CD8-positive, alpha-beta memory T cell (primary cell): ENCODE data around the gene ARF5. TPM values are rescaled to one million over a fixed set of nuclear protein-coding genes. Genes with fewer than 3 reads are reported as not detected.

ENCODE experiments used
- CTCF ChIA-PET: fragments of 350-600 bp; sonication (Branson Sonifier 250); formaldehyde crosslinking; loops from one replicate; lab custom pipeline; 2021; ENCODE audit warnings: antibody characterized with exemption; lab: Charles Lee
- POLR2A ChIA-PET: fragments of 350-600 bp; sonication (Branson Sonifier 250); formaldehyde crosslinking; loops from one replicate; lab custom pipeline; 2021; ENCODE audit warnings: antibody characterized with exemption; lab: Charles Lee
- DNase-seq, 5 donors: peaks; one replicate each; pipeline versions ENCODE4 v3.0.0 to v3.0.0-alpha.2; 2020 to 2022; ENCODE audit warnings: mixed read lengths in 1 of 5
- H3K27ac ChIP-seq: one replicate; pipeline ENCODE4 v1.7.0; 2013; ENCODE audit warnings: low read depth, mild to moderate bottlenecking, low read length, moderate library complexity
- H3K27me3 ChIP-seq: 2 replicates; pipeline ENCODE4 v1.7.0; 2013; ENCODE audit warnings: low read length, mild to moderate bottlenecking; ENCODE audit not compliant: insufficient read depth, poor library complexity, severe bottlenecking
- H3K36me3 ChIP-seq: 2 replicates; pipeline ENCODE4 v1.7.0; 2013; ENCODE audit warnings: mild to moderate bottlenecking, low read length, moderate library complexity; ENCODE audit not compliant: insufficient read depth
- H3K4me1 ChIP-seq: 2 replicates; pipeline ENCODE4 v1.7.0; 2013; ENCODE audit warnings: mild to moderate bottlenecking, low read length, moderate library complexity; ENCODE audit not compliant: insufficient read depth
- H3K4me3 ChIP-seq: 2 replicates; pipeline ENCODE4 v1.7.0; 2013; ENCODE audit warnings: mild to moderate bottlenecking, low read length
- H3K9me3 ChIP-seq: 2 replicates; pipeline ENCODE4 v1.7.0; 2013; ENCODE audit warnings: mild to moderate bottlenecking, low read length
- H3K27ac Mint-ChIP-seq, 8 donors: one replicate each; pipeline ENCODE4 v1.8.0; 2020 to 2021; ENCODE audit warnings: mixed read lengths in 8 of 8, mild to moderate bottlenecking in 6 of 8, inconsistent platforms in 3 of 8, moderate library complexity in 3 of 8
- H3K27me3 Mint-ChIP-seq, 2 donors: one replicate each; pipeline ENCODE4 v1.8.0; 2020 to 2021; ENCODE audit warnings: mixed read lengths in 2 of 2, mild to moderate bottlenecking in 1 of 2, moderate library complexity in 1 of 2
- H3K36me3 Mint-ChIP-seq, 3 donors: one replicate each; pipeline ENCODE4 v1.8.0; 2020 to 2021; ENCODE audit warnings: mixed read lengths in 3 of 3, inconsistent platforms in 1 of 3, mild to moderate bottlenecking in 1 of 3
- H3K4me1 Mint-ChIP-seq, 3 donors: one replicate each; pipeline ENCODE4 v1.8.0; 2020 to 2021; ENCODE audit warnings: mixed read lengths in 3 of 3, inconsistent platforms in 1 of 3, mild to moderate bottlenecking in 1 of 3
- H3K4me3 Mint-ChIP-seq, 7 donors: one replicate each; pipeline ENCODE4 v1.8.0; 2020 to 2021; ENCODE audit warnings: mixed read lengths in 7 of 7, mild to moderate bottlenecking in 6 of 7, moderate library complexity in 4 of 7, inconsistent platforms in 2 of 7
- H3K9me3 Mint-ChIP-seq, 5 donors: one replicate each; pipeline ENCODE4 v1.8.0; 2020 to 2022; ENCODE audit warnings: mixed read lengths in 5 of 5, mild to moderate bottlenecking in 3 of 5, moderate library complexity in 2 of 5, inconsistent platforms in 1 of 5
- polyA plus RNA-seq: library from polyadenylated mRNA; unstranded; fragments of 300-500 nt; fragmentation: Illumina TruSeq; gene quantifications from one replicate; pipeline ENCODE4 v1.2.3, GENCODE V29; 2021
- total RNA-seq, 2 experiments: library from RNA; stranded (reverse); gene quantifications; one replicate each; pipeline ENCODE4 v1.2.3, GENCODE V29; 2021

ARF5 gene
- total and polyA plus RNA-seq, 3 experiments from 2014 or later: 125 to 180 (median 134) TPM

DNA sequence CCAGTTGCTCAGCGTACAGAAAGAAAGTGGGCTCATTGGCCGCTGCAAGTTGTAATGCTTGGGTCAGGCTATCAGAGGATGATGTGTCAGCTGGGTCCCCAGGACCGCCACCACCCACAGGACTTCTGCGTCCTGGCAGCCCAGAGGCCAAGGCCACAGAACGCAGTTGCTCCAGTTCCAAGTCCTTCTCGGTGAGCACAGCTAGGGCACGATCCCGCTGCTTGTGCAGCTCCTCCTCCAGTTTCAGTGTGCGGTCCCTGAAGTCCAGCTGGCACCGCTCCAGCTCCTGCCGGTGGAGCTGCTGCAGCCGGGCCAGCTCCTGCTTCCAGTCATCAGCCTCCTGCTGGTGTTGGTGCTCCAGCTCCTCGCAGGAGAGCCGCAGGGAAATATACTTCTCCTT lies 5.8 kb upstream of the ARF5 start:
- Histone ChIP-seq H3K27me3 (no peaks in the 10 kb centered on the region), H3K36me3 (peaks cover 14% of the 10 kb centered on the region), H3K9me3 (no peaks in the 10 kb centered on the region), H3K27ac (no peak overlapping the region), H3K4me3 (no peak overlapping the region), H3K4me1 (peaks cover 52% of the 10 kb centered on the region)
- POLR2A ChIA-PET: interaction anchor here (0.6 kb wide), 1 partner anchor 8 kb away, joined by 4 read pairs; no protein-coding TSS in a partner anchor
- CTCF ChIA-PET: no interaction called here
- H3K36me3 Mint-ChIP-seq: peaks cover 0 to 61% (median 9%) of the 10 kb centered on the region in 3 donors
- H3K4me3 Mint-ChIP-seq: peak overlapping the region in 4 of 7 donors; percentile 8 to 97 (median 40)
- H3K27ac Mint-ChIP-seq: peak overlapping the region in 1 of 8 donors; percentile 33
- no peaks in the 10 kb centered on the region for H3K9me3 Mint-ChIP-seq
- H3K27me3 Mint-ChIP-seq: no peaks in the 10 kb centered on the region
- H3K4me1 Mint-ChIP-seq: peaks cover 62 to 86% (median 84%) of the 10 kb centered on the region in 3 donors
- DNase-seq: no peak

GRCh38 chr7:127584648-127585043 lies 3.6 kb upstream of the ARF5 start:
- H3K27ac Mint-ChIP-seq: peak overlapping the region; percentile 92 to 98 (median 95)

DNA sequence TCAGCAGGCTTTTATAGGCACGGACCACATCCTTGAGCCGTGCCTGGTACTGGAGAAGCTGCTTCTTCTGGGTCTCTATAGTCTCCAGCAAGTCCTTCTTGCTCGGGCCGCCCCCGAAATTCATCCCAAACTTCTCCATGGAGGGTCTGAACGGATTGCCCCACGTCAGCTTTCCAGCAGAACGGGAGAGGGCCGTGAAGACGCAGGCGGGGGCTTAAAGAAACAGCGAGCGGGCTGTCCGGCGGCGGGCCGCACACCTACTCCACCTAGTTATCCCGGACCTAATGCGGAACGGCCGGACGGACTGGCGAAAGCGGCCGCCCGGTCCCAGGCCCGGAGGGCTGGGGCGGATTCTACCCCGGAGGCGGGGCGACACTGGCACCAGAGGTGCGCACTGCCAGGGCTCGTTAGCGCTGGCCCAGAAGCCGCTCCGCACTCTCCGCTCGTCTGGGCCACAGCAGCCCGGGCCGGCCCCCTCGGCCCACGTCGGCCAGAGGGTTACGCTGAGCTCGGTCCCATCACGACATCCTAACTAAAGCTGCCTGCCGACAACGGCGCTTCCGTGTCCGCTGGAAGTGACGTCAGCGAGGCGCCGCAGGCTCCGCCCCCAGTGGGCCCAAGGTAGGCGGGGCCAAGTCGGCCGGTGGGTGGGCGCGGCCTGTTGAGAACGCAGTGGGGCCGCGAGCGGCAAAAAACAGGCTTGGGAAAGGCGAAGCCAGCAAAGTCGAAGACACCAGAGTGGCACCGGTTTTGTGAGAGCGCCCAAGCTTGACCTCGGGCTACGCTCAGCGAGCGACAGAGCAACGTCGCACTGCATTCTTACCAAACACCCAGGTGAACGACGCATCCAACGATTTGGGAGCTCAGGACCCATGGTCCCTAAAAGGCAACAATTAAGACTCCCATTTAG lies 2.9 kb upstream of the ARF5 start, which contains the start of gene GCC1:
TSS of gene GCC1 (minus strand) at position 553 of the 910 bp plus-strand sequence. CDS start at position 139, 414 bp downstream.
- Histone ChIP-seq H3K27me3 (no peaks in the 10 kb centered on the region), H3K36me3 (peaks cover 14% of the 10 kb centered on the region), H3K9me3 (no peaks in the 10 kb centered on the region), H3K4me3 (peak within 1 kb of the TSS; percentile 81), H3K27ac (peak within 1 kb of the TSS; percentile 90), H3K4me1 (peaks cover 69% of the 10 kb centered on the region)
- CTCF ChIA-PET: interaction anchor here (0.9 to 1.6 kb wide), 3 partner anchors 44 to 124 kb away, joined by 3 to 5 read pairs (median 3); no protein-coding TSS in a partner anchor
- POLR2A ChIA-PET: interaction anchor here (0.6 kb wide), 1 partner anchor 179 kb away, joined by 4 read pairs; no protein-coding TSS in a partner anchor
- no peaks in the 10 kb centered on the region for H3K27me3 Mint-ChIP-seq
- H3K9me3 Mint-ChIP-seq: no peaks in the 10 kb centered on the region
- peaks cover 70 to 88% (median 82%) of the 10 kb centered on the region in 3 donors for H3K4me1 Mint-ChIP-seq
- peak within 1 kb of the TSS; percentile 92 to 98 (median 95) for H3K27ac Mint-ChIP-seq
- H3K4me3 Mint-ChIP-seq: peak within 1 kb of the TSS; percentile 91 to 97 (median 93)
- DNase-seq: peak; percentile 89 to 94 (median 93)
- H3K36me3 Mint-ChIP-seq: peaks cover 0 to 52% (median 5%) of the 10 kb centered on the region in 3 donors

More at GRCh38 chr7:127584648-127585043, 3.6 kb upstream of the ARF5 start:
- ChIA-PET CTCF (interaction anchor here (1.5 to 1.6 kb wide), 2 partner anchors 44 to 124 kb away, joined by 3 to 5 read pairs; no protein-coding TSS in a partner anchor), POLR2A (no interaction called here)
- Histone ChIP-seq H3K4me1 (peaks cover 67% of the 10 kb centered on the region), H3K36me3 (peaks cover 14% of the 10 kb centered on the region), H3K27me3 (no peaks in the 10 kb centered on the region), H3K9me3 (no peaks in the 10 kb centered on the region), H3K4me3 (peak overlapping the region; percentile 81), H3K27ac (peak overlapping the region; percentile 90)
- Mint-ChIP-seq H3K4me3 (peak overlapping the region; percentile 91 to 97 (median 93)), H3K9me3 (no peaks in the 10 kb centered on the region), H3K4me1 (peaks cover 68 to 89% (median 82%) of the 10 kb centered on the region in 3 donors), H3K27me3 (no peaks in the 10 kb centered on the region), H3K36me3 (peaks cover 0 to 50% (median 6%) of the 10 kb centered on the region in 3 donors)
- no peak for DNase-seq

DNA sequence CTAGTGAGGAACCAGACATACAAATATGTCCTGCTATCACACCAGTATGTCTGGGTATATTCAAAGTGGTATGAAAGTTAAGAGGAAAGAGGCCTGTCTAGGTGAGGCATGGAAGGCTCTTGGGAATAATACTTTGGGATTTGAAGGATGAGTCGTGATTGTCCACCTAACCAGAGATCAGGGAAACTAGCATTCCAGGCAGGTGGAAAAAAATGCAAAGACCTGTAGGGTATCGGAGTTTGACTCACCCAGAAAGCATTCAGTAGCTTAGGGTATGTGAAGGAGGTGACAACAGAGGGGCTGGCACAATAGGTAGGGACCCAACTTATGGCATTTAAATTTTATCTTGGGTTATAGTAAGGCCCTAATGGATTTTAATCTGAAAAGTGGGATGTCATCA lies 1.9 kb upstream of the ARF5 start:
- Histone ChIP-seq H3K9me3 (no peaks in the 10 kb centered on the region), H3K4me1 (peaks cover 61% of the 10 kb centered on the region), H3K4me3 (peak overlapping the region; percentile 81), H3K27me3 (no peaks in the 10 kb centered on the region), H3K27ac (no peak overlapping the region), H3K36me3 (peaks cover 18% of the 10 kb centered on the region)
- DNase-seq: no peak
- H3K4me3 Mint-ChIP-seq: peak overlapping the region; percentile 58 to 97 (median 91)
- CTCF ChIA-PET: interaction anchor here (1.5 kb wide), 1 partner anchor 43 kb away, joined by 5 read pairs; no protein-coding TSS in a partner anchor
- no peaks in the 10 kb centered on the region for H3K27me3 Mint-ChIP-seq
- POLR2A ChIA-PET: interaction anchor here (0.6 to 1.4 kb wide), 2 partner anchors 65 to 180 kb away, joined by 3 to 4 read pairs; no protein-coding TSS in a partner anchor
- H3K9me3 Mint-ChIP-seq: no peaks in the 10 kb centered on the region
- peak overlapping the region in 6 of 8 donors; percentile 26 to 97 (median 94) for H3K27ac Mint-ChIP-seq
- H3K4me1 Mint-ChIP-seq: peaks cover 61 to 80% (median 72%) of the 10 kb centered on the region in 3 donors
- H3K36me3 Mint-ChIP-seq: peaks cover 0 to 54% (median 4%) of the 10 kb centered on the region in 3 donors

GRCh38 chr7:127587663-127588018 lies 570 bp upstream of the ARF5 start:
- Histone ChIP-seq H3K9me3 (no peaks in the 10 kb centered on the region), H3K27ac (peak overlapping the region; percentile 48), H3K4me3 (peak overlapping the region; percentile 58), H3K4me1 (peaks cover 48% of the 10 kb centered on the region), H3K36me3 (peaks cover 13% of the 10 kb centered on the region), H3K27me3 (no peaks in the 10 kb centered on the region)
- ChIA-PET CTCF (interaction anchor here (0.6 kb wide), 1 partner anchor 548 kb away, joined by 3 read pairs; no protein-coding TSS in a partner anchor), POLR2A (interaction anchor here (1.5 kb wide), 2 partner anchors 64 to 548 kb away, joined by 5 to 9 read pairs; no protein-coding TSS in a partner anchor)
- Mint-ChIP-seq H3K27me3 (no peaks in the 10 kb centered on the region), H3K36me3 (peaks cover 0 to 51% (median 3%) of the 10 kb centered on the region in 3 donors), H3K4me3 (peak overlapping the region; percentile 58 to 97 (median 91)), H3K4me1 (peaks cover 51 to 70% (median 59%) of the 10 kb centered on the region in 3 donors), H3K9me3 (no peaks in the 10 kb centered on the region), H3K27ac (peak overlapping the region in 7 of 8 donors; percentile 7 to 95 (median 74))
- no peak for DNase-seq

GRCh38 chr7:127588697-127589482 lies 679 bp downstream of the ARF5 start:
- H3K4me3 Mint-ChIP-seq: peak overlapping the region; percentile 90 to 99 (median 94)
- peaks cover 0 to 43% (median 3%) of the 10 kb centered on the region in 3 donors for H3K36me3 Mint-ChIP-seq
- H3K9me3 Mint-ChIP-seq: no peaks in the 10 kb centered on the region
- H3K4me1 Mint-ChIP-seq: peaks cover 38 to 57% (median 46%) of the 10 kb centered on the region in 3 donors
- Histone ChIP-seq H3K4me1 (peaks cover 35% of the 10 kb centered on the region), H3K9me3 (no peaks in the 10 kb centered on the region), H3K36me3 (peaks cover 13% of the 10 kb centered on the region), H3K4me3 (peak overlapping the region; percentile 79), H3K27me3 (no peaks in the 10 kb centered on the region), H3K27ac (peak overlapping the region; percentile 92)
- CTCF ChIA-PET: no interaction called here
- peak in 3 of 5 donors; percentile 13 to 57 (median 16) for DNase-seq
- H3K27me3 Mint-ChIP-seq: no peaks in the 10 kb centered on the region
- POLR2A ChIA-PET: interaction anchor here (1.5 kb wide), 2 partner anchors 62 to 547 kb away, joined by 5 to 9 read pairs; no protein-coding TSS in a partner anchor
- peak overlapping the region; percentile 67 to 99 (median 96) for H3K27ac Mint-ChIP-seq

- Histone ChIP-seq H3K9me3 (no peaks in the 10 kb centered on the region), H3K4me3 (no peak overlapping the region), H3K4me1 (peaks cover 25% of the 10 kb centered on the region), H3K27ac (no peak overlapping the region), H3K36me3 (peaks cover 13% of the 10 kb centered on the region), H3K27me3 (no peaks in the 10 kb centered on the region)
- peak overlapping the region; percentile 90 to 99 (median 94) for H3K4me3 Mint-ChIP-seq
- no peaks in the 10 kb centered on the region for H3K9me3 Mint-ChIP-seq
- CTCF ChIA-PET: no interaction called here
- H3K36me3 Mint-ChIP-seq: peaks cover 0 to 41% (median 3%) of the 10 kb centered on the region in 3 donors
- no peak for DNase-seq
- H3K4me1 Mint-ChIP-seq: peaks cover 28 to 47% (median 37%) of the 10 kb centered on the region in 3 donors
- H3K27me3 Mint-ChIP-seq: peaks cover 0 to 1% of the 10 kb centered on the region in 2 donors
- POLR2A ChIA-PET: no interaction called here
- peak overlapping the region; percentile 25 to 99 (median 88) for H3K27ac Mint-ChIP-seq
Measured at GRCh38 chr7:127589896-127590295, 1.7 kb downstream of the ARF5 start.
